Endothelial cell of umbilical vein (primary cell): ENCODE results near the gene ZIC4. TPM values are rescaled to one million over a fixed set of nuclear protein-coding genes. Genes with fewer than 3 reads are reported as not detected.
A peak's percentile ranks its signal among the peaks of the same experiment; 100 is the strongest.

Experiments
- BruUV-seq: library from RNA; stranded (reverse); fragments of 400-500 nt; replicated peaks from 2 replicates; lab custom pipeline; 2021; lab: Mats Ljungman, UMichigan
- CTCF ChIA-PET: fragments of 300-600, 350-600 bp; sonication (Branson Sonifier 250); formaldehyde crosslinking; loops from one replicate; lab custom pipeline; 2021; ENCODE audit warnings: antibody characterized with exemption, inconsistent platforms; lab: Charles Lee
- POLR2A ChIA-PET: fragments of 300-600, 350-600 bp; sonication (Branson Sonifier 250); formaldehyde crosslinking; loops from one replicate; lab custom pipeline; 2021; ENCODE audit warnings: antibody characterized with exemption, inconsistent platforms; lab: Charles Lee
- DNase-seq: peaks from one replicate; pipeline ENCODE4 v3.0.0-alpha.2; 2011; ENCODE audit warnings: low read depth, low spot score
- FAIRE-seq: peaks from 2 replicates; lab custom pipeline; 2011; peaks lifted over from hg19 to GRCh38; lab: Jason Lieb, UNC
- H2AFZ ChIP-seq: 2 replicates; pipeline ENCODE4 v1.6.0; 2012; ENCODE audit warnings: low read depth, low read length, control low read depth, inconsistent platforms
- H3K27ac ChIP-seq: 2 replicates; pipeline ENCODE4 v1.5.1; 2011; ENCODE audit warnings: low read depth, mild to moderate bottlenecking, control low read depth, low read length, moderate library complexity; ENCODE audit not compliant: insufficient read depth
- H3K27me3 ChIP-seq, 2 experiments: 2 replicates each; pipeline versions ENCODE4 v1.6.0 to v1.6.1; 2011; ENCODE audit warnings: low read length in 2 of 2, mixed read lengths in 1 of 2; ENCODE audit not compliant: control insufficient read depth in 2 of 2, insufficient read depth in 2 of 2
- H3K36me3 ChIP-seq, 2 experiments: 2 replicates in 1 of 2; 3 replicates in 1 of 2; pipeline ENCODE4 v1.5.1; 2011; ENCODE audit warnings: low read length in 2 of 2, mild to moderate bottlenecking in 1 of 2, moderate library complexity in 1 of 2; ENCODE audit not compliant: control insufficient read depth in 2 of 2, insufficient read depth in 2 of 2; ENCODE audit errors: extremely low read depth in 1 of 2
- H3K4me1 ChIP-seq: 3 replicates; pipeline ENCODE4 v1.5.1; 2011; ENCODE audit warnings: mild to moderate bottlenecking, low read length; ENCODE audit not compliant: control insufficient read depth, insufficient read depth; ENCODE audit errors: extremely low read depth
- H3K4me2 ChIP-seq: 2 replicates; pipeline ENCODE4 v1.6.1; 2011; ENCODE audit warnings: low read length, control low read depth, mixed read lengths; ENCODE audit not compliant: insufficient read depth
- H3K4me3 ChIP-seq, 3 experiments: fragments of 200-600 bp in 1 of 3; sonication (generic), shearing (Covaris generic) in 1 of 3; replicated peaks in 1 of 3; 2 replicates each; pipeline ENCODE4 v1.5.1; 2011 to 2016; ENCODE audit warnings: control low read depth in 3 of 3, low read length in 3 of 3, mild to moderate bottlenecking in 2 of 3, inconsistent platforms in 1 of 3, low read depth in 1 of 3, moderate library complexity in 1 of 3; ENCODE audit not compliant: insufficient read depth in 1 of 3
- H3K79me2 ChIP-seq: 2 replicates; pipeline ENCODE4 v1.6.0; 2012; ENCODE audit warnings: low read length, inconsistent platforms; ENCODE audit not compliant: control insufficient read depth, insufficient read depth
- H3K9ac ChIP-seq: replicated peaks from 2 replicates; pipeline ENCODE3; 2011; ENCODE audit warnings: low read length, control low read depth; ENCODE audit not compliant: insufficient read depth; ENCODE audit errors: extremely low read depth
- H3K9me1 ChIP-seq: replicated peaks from 3 replicates; pipeline ENCODE4 v1.6.0; 2011; ENCODE audit warnings: mild to moderate bottlenecking, low read length; ENCODE audit not compliant: control insufficient read depth, insufficient read depth; ENCODE audit errors: extremely low read depth
- H3K9me3 ChIP-seq: replicated peaks from 2 replicates; pipeline ENCODE4 v1.5.1; 2012; ENCODE audit warnings: low read length, inconsistent platforms; ENCODE audit not compliant: control insufficient read depth, insufficient read depth
- H4K20me1 ChIP-seq: replicated peaks from 2 replicates; pipeline ENCODE3; 2011; ENCODE audit warnings: mild to moderate bottlenecking, low read length; ENCODE audit not compliant: control insufficient read depth, insufficient read depth; ENCODE audit errors: extremely low read depth
- EZH2 ChIP-seq: IDR thresholded peaks from 2 replicates; pipeline ENCODE4 v1.6.1; 2012; ENCODE audit warnings: borderline replicate concordance, low read depth, mild to moderate bottlenecking, moderate library complexity, low read length, inconsistent platforms; ENCODE audit not compliant: severe bottlenecking
- POLR2AphosphoS5 ChIP-seq: IDR thresholded peaks from 2 replicates; pipeline ENCODE4 v1.6.1; 2012; ENCODE audit warnings: low read depth, mild to moderate bottlenecking, control low read depth, low read length, moderate library complexity; ENCODE audit not compliant: insufficient read depth
- dilution Hi-C: fragments of 300-500 bp; cut with MboI; formaldehyde crosslinking; loops from one replicate; pipeline ENCODE4 v1.15.0; 2019; ENCODE audit warnings: low sequenced_read_pairs; ENCODE audit not compliant: extremely low pct_ligation_motif_present
- intact Hi-C: fragments of 100-400 bp; cut with micrococcal nuclease; formaldehyde crosslinking; loops from one replicate; pipeline ENCODE4 v1.10.0; 2022
- polyA plus RNA-seq, 4 experiments: library from polyadenylated mRNA; depleted of rRNA in 3 of 4; stranded (reverse) in 3 of 4; unstranded in 1 of 4; fragments of >200 nt; gene quantifications; 2 replicates each; pipeline versions ENCODE4 v1.2.1 to v1.2.3, GENCODE V29; 2011 to 2012; ENCODE audit warnings: missing spikeins in 1 of 4
- total RNA-seq: library from RNA; stranded (reverse); gene quantifications from 2 replicates; pipeline ENCODE4 v1.2.3, GENCODE V29; 2021

ZIC4 gene
- total and polyA plus RNA-seq, 2 donors (not counting 3 experiments of a cell fraction or from before 2014, with no cell fraction given): not detected

- Histone ChIP-seq H3K27me3 (peaks cover 90 to 98% of the 10 kb centered on the region in 2 experiments), H3K9ac (no peak overlapping the region), H2AFZ (no peak overlapping the region), H3K27ac (no peak overlapping the region), H3K9me3 (no peaks in the 10 kb centered on the region), H3K36me3 (no peaks in the 10 kb centered on the region), H3K79me2 (no peaks in the 10 kb centered on the region), H4K20me1 (no peaks in the 10 kb centered on the region), H3K4me3 (no peak overlapping the region), H3K4me2 (no peak overlapping the region), H3K9me1 (no peaks in the 10 kb centered on the region), H3K4me1 (peaks cover 6% of the 10 kb centered on the region)
- ChIA-PET CTCF (no interaction called here), POLR2A (no interaction called here)
- dilution Hi-C loops (no loop called here), intact Hi-C loops (loop anchor here (10.0 kb wide), 1 partner anchor 227 kb away; no protein-coding TSS in a partner anchor)
- TF ChIP-seq EZH2 (peak; percentile 91), POLR2AphosphoS5 (no peak)
- no peak for DNase-seq
- FAIRE-seq: no peak
- no TSS peak for BruUV-seq
These were observed 18.3 kb downstream of the ZIC4 start for GRCh38 chr3:147387885-147388699.

DNA sequence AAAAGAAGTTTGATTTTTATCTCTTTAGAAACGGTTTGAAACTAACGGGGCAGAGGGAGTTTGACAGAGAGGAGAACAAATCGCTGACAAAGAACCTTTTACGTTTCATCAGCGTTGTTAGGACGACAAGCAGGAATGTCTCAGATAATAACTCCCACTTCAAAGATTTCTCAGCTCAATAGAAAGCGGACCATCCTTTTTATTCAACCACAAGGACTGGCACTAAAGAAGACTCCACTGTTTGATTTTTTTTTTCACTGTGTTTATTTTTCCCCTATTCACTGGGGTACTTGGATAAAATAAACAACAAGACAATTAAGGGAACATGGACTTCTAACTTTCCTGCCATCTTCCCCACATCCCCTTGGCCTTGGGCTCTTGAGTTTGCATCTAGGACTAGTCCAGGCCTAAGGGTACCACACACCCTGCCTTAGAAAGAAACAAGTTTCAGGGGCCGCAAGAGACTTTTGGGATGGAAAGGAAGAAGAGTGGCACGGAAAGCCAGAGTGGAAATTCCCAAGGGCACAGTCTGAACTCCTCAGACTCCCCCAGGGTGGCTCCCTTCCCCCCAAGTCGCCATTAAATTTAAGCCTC is 19.0 kb downstream of the ZIC4 start:
- H3K9ac ChIP-seq: no peak overlapping the region
- H3K79me2 ChIP-seq: no peaks in the 10 kb centered on the region
- no peaks in the 10 kb centered on the region for H3K36me3 ChIP-seq
- H3K4me2 ChIP-seq: no peak overlapping the region
- H4K20me1 ChIP-seq: no peaks in the 10 kb centered on the region
- H3K4me1 ChIP-seq: peaks cover 3% of the 10 kb centered on the region
- DNase-seq (no peak), FAIRE-seq (no peak)
- no TSS peak for BruUV-seq
- ChIA-PET POLR2A (no interaction called here), CTCF (no interaction called here)
- no peaks in the 10 kb centered on the region for H3K9me3 ChIP-seq
- H3K27me3 ChIP-seq: peaks cover 93 to 98% of the 10 kb centered on the region in 2 experiments
- intact Hi-C loops: loop anchor here (10.0 kb wide), 1 partner anchor 227 kb away; no protein-coding TSS in a partner anchor
- dilution Hi-C loops: no loop called here
- H3K9me1 ChIP-seq: no peaks in the 10 kb centered on the region
- no peak overlapping the region for H2AFZ ChIP-seq
- no peak for TF ChIP-seq POLR2AphosphoS5
- no peak overlapping the region for H3K27ac ChIP-seq
- no peak overlapping the region for H3K4me3 ChIP-seq
